SK-N-SH treated with all-trans-retinoic acid at 6 μM for 48 hours (cell line): ENCODE data around the gene MOK.

Experiments used
- CREB5 ChIP-seq: fragments of 250-450 bp; sonication (Bioruptor Pico); IDR thresholded peaks from 2 replicates; pipeline ENCODE4 v1.5.1; 2020; ENCODE audit warnings: low read depth, mild to moderate bottlenecking, moderate library complexity
- CSRNP3 ChIP-seq: fragments of 250-450 bp; sonication (Bioruptor Pico); IDR thresholded peaks from 2 replicates; pipeline ENCODE4 v1.5.1; 2021; ENCODE audit warnings: mild to moderate bottlenecking, moderate library complexity
- ESRRG ChIP-seq: fragments of 250-450 bp; sonication (Bioruptor Pico); IDR thresholded peaks from 2 replicates; pipeline ENCODE4 v1.6.1; 2021; ENCODE audit warnings: mild to moderate bottlenecking
- OSR1 ChIP-seq: fragments of 250-450 bp; sonication (Bioruptor Pico); IDR thresholded peaks from 2 replicates; pipeline ENCODE4 v1.8.0; 2022; ENCODE audit warnings: moderate library complexity, mild to moderate bottlenecking, inconsistent platforms
- PPARA ChIP-seq: fragments of 250-450 bp; sonication (Bioruptor Pico); IDR thresholded peaks from 2 replicates; pipeline ENCODE4 v1.5.0; 2020; ENCODE audit warnings: mild to moderate bottlenecking, borderline replicate concordance
- TCF4 ChIP-seq: fragments of 250-450 bp; sonication (Bioruptor Pico); IDR thresholded peaks from 2 replicates; pipeline ENCODE4 v1.8.0; 2021; ENCODE audit warnings: mild to moderate bottlenecking, moderate library complexity, borderline replicate concordance
- ZC3H10 ChIP-seq: fragments of 250-450 bp; sonication (Bioruptor Pico); IDR thresholded peaks from 2 replicates; pipeline ENCODE4 v1.5.1; 2021; ENCODE audit warnings: mild to moderate bottlenecking, moderate library complexity
- ZFP3 ChIP-seq: fragments of 250-450 bp; sonication (Bioruptor Pico); IDR thresholded peaks from 2 replicates; pipeline ENCODE4 v1.5.0; 2020; ENCODE audit warnings: mild to moderate bottlenecking, moderate library complexity
- ZFP30 ChIP-seq: fragments of 450-650 bp; formaldehyde crosslinking; IDR thresholded peaks from 2 replicates; pipeline ENCODE4 v1.5.0; 2022; ENCODE audit warnings: mild to moderate bottlenecking, moderate library complexity
- ZNF8 ChIP-seq: fragments of 450-650 bp; formaldehyde crosslinking; IDR thresholded peaks from 2 replicates; pipeline ENCODE4 v1.5.0; 2020; ENCODE audit warnings: mild to moderate bottlenecking, moderate library complexity
- TF ChIP-seq, protein P1 (sequence below): fragments of 250-450 bp; sonication (Bioruptor Pico); IDR thresholded peaks from 2 replicates; pipeline ENCODE4 v1.8.0; 2021; ENCODE audit warnings: low read depth, mild to moderate bottlenecking, moderate library complexity, borderline replicate concordance
- TF ChIP-seq, protein P2 (sequence below): fragments of 250-450 bp; sonication (Bioruptor Pico); IDR thresholded peaks from 2 replicates; pipeline ENCODE4 v1.8.0; 2020; ENCODE audit warnings: mild to moderate bottlenecking, moderate library complexity, borderline replicate concordance

GRCh38 chr14:102196039-102196901 is 108.7 kb downstream of the MOK start:
- TF ChIP-seq ZC3H10 (CRISPR knock-in tag) (no peak), ESRRG (CRISPR knock-in tag) (no peak), CREB5 (CRISPR knock-in tag) (no peak), PPARA (CRISPR knock-in tag) (no peak), ZFP3 (no peak), TCF4 (CRISPR knock-in tag) (no peak), CSRNP3 (CRISPR knock-in tag) (no peak), OSR1 (no peak), ZFP30 (CRISPR knock-in tag) (no peak), ZNF8 (no peak)
- TF ChIP-seq, protein P1, sequence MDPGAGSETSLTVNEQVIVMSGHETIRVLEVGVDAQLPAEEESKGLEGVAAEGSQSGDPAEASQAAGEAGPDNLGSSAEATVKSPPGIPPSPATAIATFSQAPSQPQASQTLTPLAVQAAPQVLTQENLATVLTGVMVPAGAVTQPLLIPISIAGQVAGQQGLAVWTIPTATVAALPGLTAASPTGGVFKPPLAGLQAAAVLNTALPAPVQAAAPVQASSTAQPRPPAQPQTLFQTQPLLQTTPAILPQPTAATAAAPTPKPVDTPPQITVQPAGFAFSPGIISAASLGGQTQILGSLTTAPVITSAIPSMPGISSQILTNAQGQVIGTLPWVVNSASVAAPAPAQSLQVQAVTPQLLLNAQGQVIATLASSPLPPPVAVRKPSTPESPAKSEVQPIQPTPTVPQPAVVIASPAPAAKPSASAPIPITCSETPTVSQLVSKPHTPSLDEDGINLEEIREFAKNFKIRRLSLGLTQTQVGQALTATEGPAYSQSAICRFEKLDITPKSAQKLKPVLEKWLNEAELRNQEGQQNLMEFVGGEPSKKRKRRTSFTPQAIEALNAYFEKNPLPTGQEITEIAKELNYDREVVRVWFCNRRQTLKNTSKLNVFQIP (CRISPR knock-in tag) = no peak
- TF ChIP-seq, protein P2, sequence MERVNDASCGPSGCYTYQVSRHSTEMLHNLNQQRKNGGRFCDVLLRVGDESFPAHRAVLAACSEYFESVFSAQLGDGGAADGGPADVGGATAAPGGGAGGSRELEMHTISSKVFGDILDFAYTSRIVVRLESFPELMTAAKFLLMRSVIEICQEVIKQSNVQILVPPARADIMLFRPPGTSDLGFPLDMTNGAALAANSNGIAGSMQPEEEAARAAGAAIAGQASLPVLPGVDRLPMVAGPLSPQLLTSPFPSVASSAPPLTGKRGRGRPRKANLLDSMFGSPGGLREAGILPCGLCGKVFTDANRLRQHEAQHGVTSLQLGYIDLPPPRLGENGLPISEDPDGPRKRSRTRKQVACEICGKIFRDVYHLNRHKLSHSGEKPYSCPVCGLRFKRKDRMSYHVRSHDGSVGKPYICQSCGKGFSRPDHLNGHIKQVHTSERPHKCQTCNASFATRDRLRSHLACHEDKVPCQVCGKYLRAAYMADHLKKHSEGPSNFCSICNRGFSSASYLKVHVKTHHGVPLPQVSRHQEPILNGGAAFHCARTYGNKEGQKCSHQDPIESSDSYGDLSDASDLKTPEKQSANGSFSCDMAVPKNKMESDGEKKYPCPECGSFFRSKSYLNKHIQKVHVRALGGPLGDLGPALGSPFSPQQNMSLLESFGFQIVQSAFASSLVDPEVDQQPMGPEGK (CRISPR knock-in tag) = no peak
